Measurements from ENCODE around the gene KIF2C.

KIF2C gene

DNA sequence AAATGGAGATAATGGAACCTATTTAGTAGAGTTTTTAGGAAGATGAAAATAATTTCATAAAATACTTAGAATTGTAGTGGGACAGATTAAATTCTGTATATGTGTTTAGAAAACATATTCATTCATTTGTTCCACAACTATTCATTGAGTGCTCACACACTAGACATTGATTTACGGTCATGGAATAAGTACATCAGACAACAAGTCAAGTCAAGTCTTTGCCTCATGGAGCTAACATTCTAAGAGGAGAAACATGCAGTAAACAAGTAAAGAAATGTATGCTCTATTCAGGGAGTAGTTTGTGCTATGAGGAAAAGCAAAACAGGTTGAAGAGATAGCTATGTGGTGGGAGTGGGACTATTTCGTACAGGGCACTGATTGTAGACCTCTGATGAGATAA is 77.7 kb downstream of the KIF2C start:
- no peak for DNase-seq
